GM18519 (cell line): ENCODE data around the gene SIK1.

Source experiments
- ATAC-seq: cut with Tn5 transposase; IDR thresholded peaks from one replicate; pipeline ENCODE4 v1.9.1; 2021; ENCODE audit warnings: mild to moderate bottlenecking, moderate library complexity; ENCODE audit not compliant: unreplicated experiment, low FRiP score

The SIK1 gene

DNA sequence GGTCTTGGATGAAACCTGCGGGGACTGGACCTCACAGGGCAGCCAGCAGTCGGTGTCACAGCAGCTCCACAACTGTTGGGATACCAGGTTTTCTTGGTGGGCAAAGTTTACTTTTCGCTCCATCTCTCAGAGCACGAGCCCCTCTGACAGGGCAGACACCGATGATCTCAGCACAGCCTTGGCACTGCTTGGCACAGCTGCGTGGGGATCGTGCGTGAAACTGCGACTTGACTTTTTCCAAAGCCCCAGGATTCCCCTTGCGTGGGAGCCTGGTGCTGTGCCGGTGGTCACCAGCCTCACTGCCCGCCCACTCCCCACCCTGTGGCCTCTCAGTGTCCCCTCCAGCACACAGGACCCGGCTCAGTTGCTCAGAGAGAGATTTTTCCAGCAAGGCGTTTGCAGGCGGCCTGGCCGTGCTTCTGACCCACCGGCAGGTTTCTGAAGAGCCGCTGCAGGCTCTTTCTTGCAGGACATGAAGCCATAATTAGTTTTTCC lies 57.3 kb downstream of the SIK1 start:
- no peak for ATAC-seq

- no peak for ATAC-seq
These were observed 57.8 kb downstream of the SIK1 start for GRCh38 chr21:43369124-43369523.

DNA sequence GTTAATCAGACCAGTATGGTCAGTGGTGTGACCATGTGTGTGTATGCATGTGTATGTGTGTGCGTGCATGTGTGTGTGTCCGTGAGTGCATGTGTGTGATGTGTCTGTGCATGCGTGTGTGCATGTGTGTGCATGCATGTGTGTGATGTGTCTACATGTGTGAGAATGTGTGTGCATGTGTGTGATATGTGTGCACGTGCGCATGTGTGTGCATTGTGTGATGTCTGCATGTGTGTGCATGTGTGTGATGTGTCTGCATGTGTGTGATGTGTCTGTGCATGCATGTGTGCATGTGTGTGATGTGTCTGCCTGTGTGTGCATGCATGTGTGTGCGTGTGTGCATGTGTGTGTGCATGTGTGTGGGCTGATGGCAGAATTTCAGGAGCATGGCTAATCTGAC lies 58.2 kb downstream of the SIK1 start:
- ATAC-seq: no peak

GRCh38 chr21:43367859-43368258 lies 59.1 kb downstream of the SIK1 start:
- ATAC-seq: no peak

DNA sequence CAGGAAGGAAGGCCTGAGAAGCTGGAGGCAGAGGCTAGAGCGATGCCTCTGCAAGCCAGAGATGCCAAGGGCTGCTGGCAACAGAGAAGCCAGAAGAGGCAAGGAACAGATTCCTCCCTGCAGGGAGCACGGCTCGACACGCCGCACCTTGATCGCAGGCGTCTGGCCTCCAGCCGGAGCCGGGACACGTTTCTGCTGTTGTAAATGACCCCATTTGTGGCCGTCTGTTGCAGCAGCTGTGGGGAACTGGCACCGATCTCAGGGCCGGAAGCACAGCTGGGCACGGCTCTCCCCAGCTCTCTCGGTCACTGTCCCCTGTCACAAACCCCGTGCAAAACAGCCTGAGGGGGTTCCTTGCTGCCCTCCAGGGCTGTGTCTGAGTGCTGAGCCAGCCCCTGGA lies 59.6 kb downstream of the SIK1 start:
- ATAC-seq: no peak

GRCh38 chr21:43366656-43367055 lies 60.3 kb downstream of the SIK1 start:
- ATAC-seq: no peak

- ATAC-seq: no peak
These were observed 61.1 kb downstream of the SIK1 start for GRCh38 chr21:43365611-43366426.

- no peak for ATAC-seq
These were observed 62.0 kb downstream of the SIK1 start for GRCh38 chr21:43364851-43365424.
